Activated naive CD4-positive, alpha-beta T cell treated with anti-CD3 and anti-CD28 coated beads for 36 hours (primary cell): ENCODE measurements around the gene TRIP13. TPM values are rescaled to one million over a fixed set of nuclear protein-coding genes. Genes with fewer than 3 reads are reported as not detected.
A peak's percentile ranks its signal among the peaks of the same experiment; 100 is the strongest.
"Not testable (repeated sequence)": the region's sequence is repeated elsewhere in the genome, so short reads cannot be mapped to it uniquely, and the experiment has no call there.

ENCODE experiments used
- CTCF ChIA-PET: fragments of 350-600 bp; sonication (Branson Sonifier 250); formaldehyde crosslinking; loops from one replicate; lab custom pipeline; 2021; ENCODE audit warnings: antibody characterized with exemption; lab: Charles Lee
- DNase-seq: peaks from one replicate; pipeline ENCODE4 v3.0.0-alpha.2; 2020
- H3K27ac Mint-ChIP-seq: one replicate; pipeline ENCODE4 v1.8.0; 2021; ENCODE audit warnings: mild to moderate bottlenecking, mixed read lengths
- H3K27me3 Mint-ChIP-seq: one replicate; pipeline ENCODE4 v1.8.0; 2021; ENCODE audit warnings: low read depth, mixed read lengths
- H3K36me3 Mint-ChIP-seq: one replicate; pipeline ENCODE4 v1.8.0; 2021; ENCODE audit warnings: low read depth, mixed read lengths
- H3K4me1 Mint-ChIP-seq: one replicate; pipeline ENCODE4 v1.8.0; 2021; ENCODE audit warnings: low read depth, mixed read lengths
- H3K4me3 Mint-ChIP-seq: one replicate; pipeline ENCODE4 v1.8.0; 2021; ENCODE audit warnings: mild to moderate bottlenecking, moderate library complexity, mixed read lengths
- H3K9me3 Mint-ChIP-seq: one replicate; pipeline ENCODE4 v1.8.0; 2021; ENCODE audit warnings: mixed read lengths
- intact Hi-C: fragments of 100-400 bp; cut with micrococcal nuclease; formaldehyde crosslinking; loops from one replicate; pipeline ENCODE4 v1.15.1; 2023
- total RNA-seq, 2 experiments: library from RNA; stranded (reverse); gene quantifications; one replicate each; pipeline ENCODE4 v1.2.3, GENCODE V29; 2021

Gene TRIP13
- total RNA-seq, 2 experiments from 2014 or later = 24.0 to 29.9 TPM

DNA sequence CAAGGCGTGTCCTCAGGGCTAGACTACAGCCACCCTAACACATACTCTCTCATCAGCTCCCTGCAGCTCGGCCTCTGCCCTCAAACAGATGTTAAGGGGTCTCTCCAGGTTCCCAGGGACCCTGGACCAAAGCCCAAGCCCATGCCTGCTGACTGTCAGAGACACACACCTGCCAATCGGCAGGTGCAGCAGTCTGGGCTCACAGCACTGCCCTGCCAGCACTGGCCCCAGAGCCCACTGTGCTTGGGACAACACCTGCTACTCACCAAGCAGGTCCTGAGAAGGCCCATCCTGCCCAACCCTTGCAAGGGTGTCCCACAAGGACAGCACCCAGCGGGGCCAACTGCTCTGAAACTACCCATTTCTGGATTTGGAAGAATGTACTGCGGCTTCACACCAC lies 21.7 kb upstream of the TRIP13 start:
- Mint-ChIP-seq H3K36me3 (peaks cover 48% of the 10 kb centered on the region), H3K27me3 (no peaks in the 10 kb centered on the region), H3K27ac (no peak overlapping the region), H3K4me3 (no peak overlapping the region), H3K4me1 (no peaks in the 10 kb centered on the region), H3K9me3 (no peaks in the 10 kb centered on the region)
- CTCF ChIA-PET = no interaction called here
- intact Hi-C loops = no loop called here
- DNase-seq = no peak

DNA sequence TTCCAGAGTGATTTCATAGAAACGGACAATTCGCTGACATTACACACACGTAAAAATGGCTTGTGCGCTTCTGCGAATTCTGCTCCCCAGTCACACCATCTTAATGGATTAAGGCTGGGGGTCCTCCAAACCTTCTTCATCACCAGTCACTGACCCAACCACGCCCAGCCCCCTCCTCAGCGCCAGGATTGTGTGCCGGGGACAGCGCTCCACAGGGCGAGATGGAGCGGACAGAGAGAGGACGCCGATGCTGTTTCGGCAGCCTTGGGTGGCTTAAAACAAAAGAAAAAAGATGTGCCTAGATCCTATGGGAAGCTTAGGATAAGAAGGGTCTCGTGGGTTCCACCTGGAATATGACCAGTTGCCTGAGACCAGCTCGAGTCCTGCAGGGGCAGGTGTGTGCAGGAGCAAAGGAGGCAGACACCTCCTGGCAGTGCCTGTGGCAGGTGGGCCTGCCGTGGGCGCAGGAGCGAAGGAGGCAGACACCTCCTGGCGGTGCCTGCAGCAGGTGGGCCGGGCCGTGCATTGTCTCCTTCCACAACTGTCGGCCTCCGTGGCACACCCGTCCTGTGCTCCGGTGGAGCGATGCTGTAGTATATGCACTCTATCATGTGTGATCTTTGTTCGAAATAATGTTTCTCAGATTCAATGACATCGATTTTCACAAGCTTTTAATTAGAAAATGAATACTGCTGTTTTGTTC lies 20.9 kb upstream of the TRIP13 start:
- H3K36me3 Mint-ChIP-seq = peaks cover 48% of the 10 kb centered on the region
- no peaks in the 10 kb centered on the region for H3K4me1 Mint-ChIP-seq
- no peak overlapping the region for H3K4me3 Mint-ChIP-seq
- intact Hi-C loops = no loop called here
- no peak for DNase-seq
- no peaks in the 10 kb centered on the region for H3K9me3 Mint-ChIP-seq
- no peak overlapping the region for H3K27ac Mint-ChIP-seq
- CTCF ChIA-PET = no interaction called here
- H3K27me3 Mint-ChIP-seq = no peaks in the 10 kb centered on the region

DNA sequence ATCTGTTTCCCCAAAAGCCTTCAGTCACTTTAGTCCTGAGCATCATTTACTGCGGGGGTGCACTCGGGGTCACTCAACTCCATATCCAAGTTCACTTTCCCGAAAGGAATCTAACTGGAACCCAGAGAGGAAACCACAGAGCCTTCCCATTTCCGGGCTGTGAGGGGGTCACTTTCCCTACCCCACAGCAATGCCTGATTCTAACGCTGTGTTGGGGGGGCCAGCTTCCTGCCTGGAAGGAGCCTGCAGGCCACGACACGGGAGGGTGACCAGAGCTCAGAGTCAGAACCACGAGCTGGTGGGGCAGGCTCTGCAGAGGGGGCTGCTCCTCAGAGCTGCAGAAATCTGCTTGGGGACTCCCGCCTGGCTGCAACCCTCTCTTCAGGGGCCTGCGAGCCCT lies 20.4 kb upstream of the TRIP13 start:
- intact Hi-C loops = no loop called here
- DNase-seq = no peak
- Mint-ChIP-seq H3K9me3 (no peaks in the 10 kb centered on the region), H3K4me1 (no peaks in the 10 kb centered on the region), H3K4me3 (no peak overlapping the region), H3K27ac (no peak overlapping the region), H3K36me3 (peaks cover 51% of the 10 kb centered on the region), H3K27me3 (no peaks in the 10 kb centered on the region)
- CTCF ChIA-PET = no interaction called here

DNA sequence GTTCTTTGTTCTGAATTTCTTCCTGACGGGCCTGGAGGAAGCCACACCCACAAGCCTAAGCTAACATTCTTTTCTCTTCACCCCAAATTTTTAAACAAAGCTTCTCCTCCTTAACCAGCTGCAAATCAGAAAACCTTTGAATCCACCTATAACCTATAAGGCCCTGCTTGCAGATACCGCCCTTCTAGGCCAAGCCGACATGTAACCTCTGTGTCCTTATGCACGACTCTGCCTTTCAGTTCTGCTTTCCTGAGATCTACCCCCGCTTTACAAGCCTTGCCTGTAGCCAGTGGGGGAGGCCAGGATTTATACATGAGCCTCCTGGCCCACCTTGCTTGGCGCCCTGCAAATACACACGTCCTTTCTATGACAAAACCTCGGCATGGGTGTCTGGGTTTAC lies 19.4 kb upstream of the TRIP13 start:
- Mint-ChIP-seq H3K9me3 (no peaks in the 10 kb centered on the region), H3K27ac (no peak overlapping the region), H3K4me3 (no peak overlapping the region), H3K36me3 (peaks cover 49% of the 10 kb centered on the region), H3K4me1 (no peaks in the 10 kb centered on the region), H3K27me3 (no peaks in the 10 kb centered on the region)
- intact Hi-C loops = no loop called here
- CTCF ChIA-PET = interaction anchor here (1.0 kb wide), 1 partner anchor 201 kb away, joined by 3 read pairs; no protein-coding TSS in a partner anchor
- no peak for DNase-seq

DNA sequence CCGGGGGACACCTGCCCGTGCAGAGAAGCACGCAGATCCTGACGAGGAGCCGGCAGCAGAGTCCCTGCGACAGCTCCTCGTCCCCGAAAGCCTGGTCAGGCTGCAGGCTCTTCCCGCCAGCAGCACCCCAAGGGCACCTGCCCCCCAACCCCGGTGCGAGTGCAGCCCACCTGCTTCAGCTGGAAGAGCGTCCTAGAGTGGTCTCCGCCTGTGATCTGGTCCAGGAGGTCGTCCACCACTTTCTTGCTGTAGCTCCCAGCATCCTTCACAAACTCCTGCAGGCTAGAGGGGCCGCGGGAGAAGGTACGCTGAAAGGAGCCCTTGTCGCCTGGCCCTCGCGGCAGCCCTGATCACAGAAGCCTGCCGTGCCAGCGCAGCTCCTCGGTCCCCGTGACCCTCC lies 16.8 kb upstream of the TRIP13 start:
- no peaks in the 10 kb centered on the region for H3K4me1 Mint-ChIP-seq
- no peaks in the 10 kb centered on the region for H3K9me3 Mint-ChIP-seq
- CTCF ChIA-PET = no interaction called here
- H3K36me3 Mint-ChIP-seq = peaks cover 37% of the 10 kb centered on the region
- intact Hi-C loops = no loop called here
- H3K4me3 Mint-ChIP-seq = no peak overlapping the region
- H3K27ac Mint-ChIP-seq = no peak overlapping the region
- H3K27me3 Mint-ChIP-seq = no peaks in the 10 kb centered on the region
- DNase-seq = no peak

DNA sequence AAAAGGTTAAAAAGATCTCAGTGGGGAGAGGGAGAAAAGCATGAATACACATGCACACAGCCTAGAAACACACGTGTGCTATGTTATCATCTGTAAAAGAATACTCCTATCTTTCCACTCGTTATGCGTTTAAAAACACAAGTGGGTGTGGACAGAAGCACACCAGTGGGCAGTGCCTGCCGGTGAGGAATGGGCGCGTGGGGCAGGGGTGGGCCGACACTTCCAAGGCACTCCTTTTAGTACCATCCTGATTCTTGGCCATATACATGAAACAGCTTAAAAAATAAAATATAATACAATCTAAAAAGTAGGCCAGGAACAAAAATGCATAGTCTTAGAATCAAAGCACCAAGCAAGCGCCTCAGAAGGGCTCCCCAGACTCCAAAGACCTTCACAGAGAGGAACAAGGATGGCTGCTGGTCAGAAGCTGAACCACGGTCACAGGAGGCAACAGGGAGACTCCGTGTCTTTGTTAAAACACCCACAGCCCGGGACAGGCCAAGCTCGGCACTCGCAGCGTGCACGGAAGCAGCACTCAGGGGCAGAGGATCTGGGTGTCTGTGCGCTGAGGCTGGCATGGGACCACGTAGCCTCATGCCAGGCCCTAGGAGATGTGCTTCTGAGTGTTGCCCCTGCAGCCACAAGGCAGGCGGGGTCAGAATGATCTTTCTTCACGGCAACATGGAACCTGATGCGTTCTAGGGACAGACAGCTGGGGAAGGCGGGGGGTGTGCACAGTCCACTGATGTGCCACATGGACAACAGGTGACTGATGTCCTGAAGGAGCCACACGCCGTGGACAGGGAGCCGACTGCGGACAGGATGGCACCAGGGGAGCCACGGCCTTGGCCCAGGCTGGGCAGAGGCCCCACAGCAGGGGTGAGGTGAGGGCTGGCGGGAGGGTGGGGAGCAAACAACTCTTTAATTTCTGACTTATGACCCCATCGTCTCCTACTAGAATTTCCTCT lies 16.0 kb upstream of the TRIP13 start:
- Mint-ChIP-seq H3K36me3 (peaks cover 41% of the 10 kb centered on the region), H3K27me3 (no peaks in the 10 kb centered on the region), H3K27ac (no peak overlapping the region), H3K9me3 (no peaks in the 10 kb centered on the region), H3K4me3 (no peak overlapping the region), H3K4me1 (peaks cover 4% of the 10 kb centered on the region)
- intact Hi-C loops = no loop called here
- CTCF ChIA-PET = no interaction called here
- no peak for DNase-seq

DNA sequence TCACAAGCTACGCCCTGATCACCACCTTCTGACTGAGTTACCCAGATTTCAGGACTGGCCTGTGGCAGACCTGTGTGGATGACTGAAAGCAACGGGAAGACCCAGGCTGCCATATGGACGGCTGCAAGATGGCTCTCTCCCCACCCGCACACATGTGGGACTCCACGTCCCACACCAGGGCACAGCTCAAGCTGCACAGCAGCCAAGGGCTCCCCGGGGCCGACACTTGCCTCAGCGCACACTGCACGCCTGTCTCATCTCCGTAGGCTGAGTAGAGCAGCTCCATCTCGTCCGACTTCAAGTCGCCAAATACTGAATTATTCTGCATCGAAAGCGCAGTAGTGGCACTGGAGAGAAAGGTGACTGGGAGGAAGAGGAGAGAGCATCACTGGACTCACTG lies 14.6 kb upstream of the TRIP13 start:
- DNase-seq = no peak
- intact Hi-C loops = no loop called here
- no peaks in the 10 kb centered on the region for H3K27me3 Mint-ChIP-seq
- H3K27ac Mint-ChIP-seq = no peak overlapping the region
- CTCF ChIA-PET = no interaction called here
- peaks cover 55% of the 10 kb centered on the region for H3K36me3 Mint-ChIP-seq
- peaks cover 17% of the 10 kb centered on the region for H3K4me1 Mint-ChIP-seq
- H3K4me3 Mint-ChIP-seq = no peak overlapping the region
- H3K9me3 Mint-ChIP-seq = no peaks in the 10 kb centered on the region

DNA sequence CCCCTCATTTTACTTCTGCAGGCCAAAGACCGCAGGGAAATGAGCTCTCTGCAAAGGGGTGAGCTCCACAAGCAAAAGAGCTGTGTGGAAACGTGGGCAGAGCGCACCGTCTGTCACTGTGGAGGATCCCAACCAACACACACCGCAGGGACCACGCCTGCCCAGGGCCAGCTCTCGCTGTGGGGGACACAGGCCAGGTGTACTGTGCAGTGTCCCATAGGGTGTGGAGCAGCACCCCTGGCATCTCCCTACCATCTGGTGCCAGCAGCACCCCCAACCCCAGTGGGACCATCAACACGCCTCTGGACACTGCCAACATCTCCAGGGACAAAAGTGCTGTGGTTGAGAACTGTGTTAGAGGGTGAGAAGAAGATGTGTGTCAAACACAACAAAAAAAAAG lies 14.0 kb upstream of the TRIP13 start:
- intact Hi-C loops, CTCF ChIA-PET, H3K27me3 Mint-ChIP-seq, H3K27ac Mint-ChIP-seq, DNase-seq, H3K9me3 Mint-ChIP-seq, H3K4me3 Mint-ChIP-seq: not testable (repeated sequence)
- peaks cover 21% of the 10 kb centered on the region for H3K4me1 Mint-ChIP-seq
- peaks cover 55% of the 10 kb centered on the region for H3K36me3 Mint-ChIP-seq

DNA sequence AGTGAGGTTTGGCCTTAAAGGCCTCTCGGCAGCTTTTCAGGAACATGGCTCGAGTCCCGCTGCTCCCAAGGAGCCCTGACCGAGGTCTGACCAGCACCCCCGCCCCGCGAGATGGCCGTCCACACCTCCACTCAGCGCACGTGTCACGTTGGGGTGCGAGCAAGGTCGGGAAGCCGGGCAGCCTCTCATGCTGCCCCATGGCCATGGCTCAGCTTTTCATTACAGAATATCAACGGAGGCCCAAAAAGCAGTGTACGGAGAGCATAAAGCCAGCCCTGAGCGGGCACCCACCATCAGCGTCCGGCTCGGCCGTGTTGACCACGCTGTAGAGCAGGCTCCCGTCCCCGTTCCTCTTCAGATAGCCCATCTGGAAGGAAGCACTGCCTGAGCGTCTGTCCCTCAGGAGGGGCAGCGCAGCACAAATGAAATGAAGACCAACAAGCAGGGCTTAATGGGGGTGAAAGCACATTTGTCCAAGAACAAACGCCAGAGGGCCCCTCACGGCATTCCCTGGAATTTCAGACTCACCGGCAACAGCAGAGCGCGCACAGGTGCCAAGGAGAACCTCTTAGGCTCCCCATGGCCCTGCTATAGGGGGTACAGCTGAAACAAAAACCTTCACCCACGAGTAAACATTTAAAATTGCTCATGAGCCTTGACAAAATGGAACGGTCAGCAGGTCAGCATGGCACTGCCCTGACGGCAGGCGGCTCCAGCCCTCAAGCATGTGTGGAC lies 11.7 kb upstream of the TRIP13 start:
- CTCF ChIA-PET = no interaction called here
- DNase-seq = no peak
- Mint-ChIP-seq H3K27ac (no peak overlapping the region), H3K4me1 (peaks cover 21% of the 10 kb centered on the region), H3K4me3 (no peak overlapping the region), H3K9me3 (no peaks in the 10 kb centered on the region), H3K27me3 (no peaks in the 10 kb centered on the region), H3K36me3 (peaks cover 54% of the 10 kb centered on the region)
- intact Hi-C loops = no loop called here

DNA sequence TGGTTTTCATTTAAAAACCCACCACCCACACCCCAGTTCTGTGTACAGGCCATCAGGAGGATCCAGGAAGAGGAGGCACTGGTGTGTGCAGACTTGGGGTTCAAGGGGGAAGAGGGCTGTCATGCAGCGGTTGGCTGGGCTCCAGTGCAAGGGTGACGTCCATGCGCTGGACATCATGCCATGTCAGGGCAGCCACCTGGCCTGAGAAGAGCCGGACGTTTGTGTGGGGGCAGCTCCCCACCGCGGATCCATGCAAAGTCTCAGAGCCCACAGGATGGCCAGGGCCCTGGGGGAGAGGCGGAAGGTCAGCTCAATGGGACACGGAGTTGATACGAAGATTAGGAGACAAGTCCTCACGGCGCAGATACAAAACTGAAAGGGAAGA lies 11.1 kb upstream of the TRIP13 start:
- no peak overlapping the region for H3K27ac Mint-ChIP-seq
- H3K4me3 Mint-ChIP-seq = no peak overlapping the region
- intact Hi-C loops = no loop called here
- H3K4me1 Mint-ChIP-seq = peaks cover 21% of the 10 kb centered on the region
- H3K9me3 Mint-ChIP-seq = no peaks in the 10 kb centered on the region
- H3K36me3 Mint-ChIP-seq = peaks cover 58% of the 10 kb centered on the region
- DNase-seq = no peak
- CTCF ChIA-PET = no interaction called here
- no peaks in the 10 kb centered on the region for H3K27me3 Mint-ChIP-seq

DNA sequence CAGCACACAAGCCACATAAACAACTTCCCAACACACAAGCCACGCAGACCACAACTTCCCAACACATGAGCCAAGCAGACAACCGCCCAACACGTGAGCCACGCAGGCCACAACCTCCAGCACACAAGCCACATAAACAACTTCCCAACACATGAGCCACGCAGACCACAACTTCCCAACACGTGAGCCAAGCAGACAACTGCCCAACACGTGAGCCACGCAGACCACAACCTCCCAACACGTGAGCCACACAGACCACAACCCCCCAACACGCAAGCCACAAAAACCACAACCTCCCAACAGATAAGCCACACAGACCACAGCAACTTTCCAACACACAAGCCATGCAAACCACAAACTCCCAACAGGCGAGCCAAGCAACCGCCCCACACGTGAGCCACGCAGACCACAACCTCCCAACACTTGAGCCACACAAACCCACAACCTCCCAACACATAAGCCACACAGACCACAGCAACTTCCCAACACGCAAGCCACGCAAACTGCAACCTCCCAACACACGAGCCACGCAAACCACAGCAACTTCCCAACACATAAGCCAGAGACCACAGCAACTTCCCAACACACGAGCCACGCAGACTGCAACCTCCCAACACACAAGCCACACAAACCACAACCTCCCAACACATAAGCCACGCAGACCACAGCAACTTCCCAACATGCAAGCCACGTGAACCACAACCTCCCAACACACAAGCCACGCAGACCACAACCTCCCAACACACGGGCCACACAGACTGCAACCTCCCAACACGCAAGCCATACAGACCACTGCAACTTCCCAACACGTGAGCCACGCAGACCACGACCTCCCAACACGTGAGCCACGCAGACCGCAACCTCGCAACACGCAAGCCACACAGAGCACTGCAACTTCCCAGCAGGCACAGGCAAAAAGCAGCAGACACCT lies 10.2 kb upstream of the TRIP13 start:
- Mint-ChIP-seq H3K4me1 (peaks cover 21% of the 10 kb centered on the region), H3K4me3 (peak overlapping the region; percentile 10), H3K36me3 (peaks cover 62% of the 10 kb centered on the region), H3K27ac (peak overlapping the region; percentile 43), H3K27me3 (no peaks in the 10 kb centered on the region), H3K9me3 (no peaks in the 10 kb centered on the region)
- CTCF ChIA-PET = no interaction called here
- intact Hi-C loops = no loop called here
- no peak for DNase-seq
